NCI-H2081 (cell line): ENCODE results near the gene FAR1.
A peak's percentile ranks its signal among the peaks of the same experiment; 100 is the strongest.
"Not testable (repeated sequence)": the region's sequence is repeated elsewhere in the genome, so short reads cannot be mapped to it uniquely, and the experiment has no call there.

Source experiments
- DNase-seq, 2 experiments: peaks; one replicate each; lab custom pipeline; 2025; lab: John Stamatoyannopoulos, UW

The FAR1 gene

DNA sequence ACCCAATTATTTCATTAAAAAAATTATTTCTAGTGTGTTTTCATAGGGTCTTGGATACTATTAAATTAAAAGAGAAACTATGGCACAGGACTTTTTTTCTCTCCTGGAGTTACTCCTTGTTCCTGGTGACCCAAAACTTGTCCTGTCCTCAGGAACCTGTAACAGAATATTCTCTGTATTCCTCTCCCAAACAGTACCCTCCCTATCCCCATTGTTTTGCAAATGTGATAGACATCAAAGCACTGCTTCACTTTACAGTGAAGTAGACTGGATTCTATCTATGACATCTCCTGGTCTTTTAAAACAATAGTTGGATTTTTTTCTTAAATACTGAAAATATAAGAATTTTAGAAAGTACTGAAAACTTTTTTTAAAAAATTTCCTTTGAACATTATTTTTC is 37.2 kb downstream of the FAR1 start:
- no peak for DNase-seq

DNA sequence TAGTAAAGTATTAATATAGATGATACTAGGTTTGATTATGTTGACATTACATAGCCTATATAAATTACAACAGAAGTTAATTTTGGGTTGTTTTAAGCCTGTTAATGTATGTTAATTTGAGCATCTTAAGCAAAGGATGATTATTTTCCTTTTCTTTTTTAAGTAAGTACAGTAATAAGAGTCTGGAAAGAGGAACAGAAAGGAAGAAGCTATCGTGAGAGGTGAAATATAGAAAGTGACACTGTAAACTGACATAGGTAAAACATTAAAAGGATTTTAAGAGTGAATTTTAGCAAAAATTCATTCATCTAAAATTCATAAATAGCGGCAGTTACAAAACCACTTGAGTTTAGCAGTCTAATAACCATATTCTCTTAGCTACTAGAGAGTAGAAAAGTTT is 45.5 kb downstream of the FAR1 start:
- DNase-seq, result no peak

DNA sequence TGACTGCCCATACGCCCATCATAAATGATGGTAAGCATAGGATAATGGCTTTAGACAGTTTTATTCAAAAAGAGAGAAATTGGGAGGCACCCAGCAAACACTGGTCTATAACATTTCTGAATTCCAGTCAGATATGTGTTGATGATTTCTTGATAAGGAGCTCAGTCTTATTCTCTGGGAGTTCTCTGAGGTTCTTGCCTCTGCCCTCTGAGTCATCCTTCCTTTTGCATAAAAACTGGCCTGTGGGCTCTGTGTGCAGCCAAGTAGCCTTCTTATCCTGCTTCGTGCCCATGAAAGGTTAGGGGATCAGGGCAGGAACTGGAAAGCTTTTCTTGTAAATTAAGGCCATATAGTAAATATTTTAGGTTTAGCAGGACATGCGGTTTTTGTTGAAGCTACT is 48.9 kb downstream of the FAR1 start:
- DNase-seq, result no peak

DNA sequence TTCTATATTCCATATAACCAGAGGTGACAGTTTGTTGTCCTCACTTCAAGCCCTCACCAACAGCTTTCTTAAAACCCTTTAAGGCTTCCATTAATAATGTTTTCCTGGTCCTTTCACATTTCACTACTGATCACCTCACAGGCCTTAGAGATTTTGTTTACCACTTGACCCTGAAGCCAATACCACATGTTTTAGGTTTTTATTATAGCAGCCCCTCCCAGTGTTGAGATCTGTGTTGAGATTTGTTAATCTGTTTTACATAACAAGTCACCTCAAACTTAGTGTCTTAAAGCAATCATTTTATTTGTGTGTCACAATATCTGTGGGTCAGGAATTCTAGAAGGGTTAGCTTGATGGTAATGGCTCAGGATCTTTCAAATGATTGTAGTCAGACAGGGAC is 49.9 kb downstream of the FAR1 start:
- no peak for DNase-seq

DNA sequence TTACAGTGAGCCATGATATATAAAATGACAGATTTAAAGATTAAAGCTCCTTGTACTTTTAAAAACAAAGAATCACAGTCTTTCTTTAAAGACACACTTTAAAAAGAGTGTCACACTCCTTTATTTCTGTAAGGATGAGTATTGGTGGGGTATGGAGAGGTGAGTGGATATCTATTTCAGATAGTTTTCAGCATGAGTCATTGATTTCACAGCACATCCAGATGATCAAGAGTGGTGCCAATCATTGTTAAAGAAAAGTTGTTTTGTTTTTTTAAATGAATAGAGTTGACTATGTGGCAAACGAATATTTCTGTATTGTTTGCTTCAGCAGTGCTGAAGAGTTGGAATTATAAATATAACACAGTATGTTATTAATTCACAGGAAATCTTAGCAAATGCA is 52.5 kb downstream of the FAR1 start:
- no peak for DNase-seq

DNA sequence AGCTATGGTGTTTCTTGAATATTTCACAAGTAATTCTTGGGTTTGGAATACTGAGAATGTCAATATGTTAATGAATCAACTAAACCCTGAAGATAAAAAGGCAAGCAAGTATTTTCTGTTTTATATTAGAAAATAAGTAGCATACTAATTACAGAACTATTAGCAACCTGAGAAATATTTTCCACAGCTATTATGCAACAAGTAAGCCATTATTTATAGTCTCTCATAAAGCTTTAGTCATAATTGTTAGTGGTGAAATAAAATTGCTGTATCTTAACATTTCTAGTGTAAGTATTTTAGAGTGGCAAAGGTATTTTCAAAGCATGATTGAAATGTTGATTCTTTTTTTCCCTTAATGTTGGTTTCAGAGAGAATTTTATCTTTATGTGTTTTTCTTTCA is 53.3 kb downstream of the FAR1 start:
- no peak for DNase-seq

DNA sequence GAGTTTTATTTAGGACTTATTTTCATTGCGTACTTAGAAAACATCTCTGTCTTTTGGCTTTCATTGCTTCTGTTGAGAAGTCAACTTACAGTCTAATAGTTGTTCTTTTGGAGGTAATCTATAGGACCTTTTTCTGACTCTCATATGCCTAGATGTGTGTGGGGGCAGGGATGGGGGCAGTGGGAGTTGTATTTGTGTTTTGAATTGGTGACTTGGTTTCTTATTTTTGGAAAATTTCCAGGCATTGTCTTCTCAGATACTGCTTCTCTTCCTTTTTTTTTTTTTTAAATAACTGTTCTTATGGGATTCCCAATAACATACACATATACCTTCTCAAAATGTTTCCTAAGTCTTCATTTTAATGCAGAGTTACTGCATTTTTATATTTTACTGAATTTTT is 58.0 kb downstream of the FAR1 start:
- no peak for DNase-seq

DNA sequence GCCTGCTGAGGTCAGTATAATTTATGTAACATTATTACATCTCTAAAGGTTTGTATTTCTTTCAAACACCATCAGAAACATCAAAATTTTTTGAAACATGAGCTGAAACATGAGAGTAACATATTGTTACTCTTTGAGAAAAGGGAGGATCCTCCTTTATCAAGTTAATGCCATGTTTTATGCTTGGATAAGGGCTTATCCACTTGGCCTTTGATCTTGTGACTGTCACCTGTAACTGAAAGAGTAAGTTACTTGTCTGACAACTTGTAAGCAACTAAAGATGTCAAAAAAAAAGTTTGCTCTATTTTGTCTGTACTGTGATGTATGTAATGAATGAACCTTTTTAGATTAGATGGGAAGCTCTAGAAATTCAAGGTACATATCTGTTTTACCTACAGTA is 59.6 kb downstream of the FAR1 start:
- no peak for DNase-seq

DNA sequence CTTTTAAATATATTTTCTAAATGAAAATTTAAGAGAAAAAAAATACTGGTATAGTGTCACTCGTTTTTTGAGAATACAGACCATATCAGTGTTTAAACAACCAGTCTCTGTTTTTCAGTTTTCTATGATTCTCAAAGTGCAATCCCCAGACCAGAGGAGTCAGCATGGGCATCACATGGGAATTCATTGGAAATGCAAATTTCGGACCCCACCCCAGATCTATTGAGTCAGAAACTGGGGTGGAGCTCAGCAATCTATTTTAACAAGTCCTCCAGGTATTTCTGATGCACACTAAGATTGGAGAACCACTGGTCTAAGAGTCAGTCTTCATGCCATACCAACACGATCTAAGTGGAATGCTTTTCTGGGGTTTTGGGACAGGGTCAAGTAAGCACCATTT is 66.1 kb downstream of the FAR1 start:
- no peak for DNase-seq

DNA sequence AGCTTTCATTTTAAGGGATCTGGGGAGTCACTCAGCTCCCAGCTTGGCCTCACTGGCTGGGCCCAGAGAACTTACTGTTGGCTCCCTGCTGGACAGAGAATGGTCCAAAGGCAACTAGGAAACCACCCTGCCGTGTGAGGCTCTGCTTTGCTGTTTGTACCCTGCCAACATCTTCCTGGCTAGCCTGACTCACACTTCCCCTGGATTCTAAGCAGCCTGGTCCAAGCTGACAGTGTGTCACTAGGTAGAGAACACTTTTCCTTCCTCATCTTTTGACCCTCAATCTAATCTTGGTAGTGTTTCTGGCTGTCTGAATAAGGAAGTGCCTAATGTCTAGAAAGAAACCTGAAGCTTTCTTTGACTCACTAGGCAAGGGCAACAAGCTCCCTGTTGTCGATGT is 76.7 kb downstream of the FAR1 start:
- no peak for DNase-seq

DNA sequence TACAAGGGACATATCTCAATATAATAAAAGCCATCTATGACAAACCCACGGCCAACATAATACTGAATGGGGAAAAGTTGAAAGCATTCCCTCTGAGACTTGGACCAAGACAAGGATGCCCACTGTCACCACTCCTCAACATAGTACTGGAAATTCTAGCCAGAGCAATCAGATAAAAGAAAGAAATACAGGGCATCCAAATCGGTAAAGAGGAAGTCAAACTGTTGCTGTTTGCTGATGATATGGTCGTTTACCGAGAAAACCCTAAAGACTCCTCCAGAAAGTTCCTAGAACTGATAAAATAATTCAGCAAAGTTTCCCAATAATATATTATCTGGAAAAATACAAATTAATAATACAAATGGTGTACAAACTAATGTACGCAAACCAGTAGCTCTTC is 84.8 kb downstream of the FAR1 start:
- DNase-seq, result not testable (repeated sequence)

DNA sequence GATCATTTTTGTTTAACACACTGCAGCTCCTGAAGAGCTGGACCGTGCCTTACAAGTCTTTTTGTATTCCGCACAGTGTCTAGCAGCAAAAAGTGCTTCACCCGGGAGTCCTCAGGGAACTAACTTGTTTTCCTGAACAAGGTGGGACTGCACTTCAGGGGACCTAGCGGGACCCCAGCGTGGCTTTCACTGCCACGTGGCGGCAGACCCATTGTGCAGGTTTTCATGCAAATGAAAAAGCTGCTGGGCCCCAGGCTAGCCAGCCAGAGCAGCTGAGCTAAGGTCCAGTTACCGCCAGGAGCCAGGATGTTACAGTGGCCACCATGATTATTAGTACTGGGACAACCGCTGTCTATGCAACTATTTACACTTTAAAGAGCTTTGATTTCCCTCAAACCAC is 90.6 kb downstream of the FAR1 start:
- DNase-seq, result no peak

DNA sequence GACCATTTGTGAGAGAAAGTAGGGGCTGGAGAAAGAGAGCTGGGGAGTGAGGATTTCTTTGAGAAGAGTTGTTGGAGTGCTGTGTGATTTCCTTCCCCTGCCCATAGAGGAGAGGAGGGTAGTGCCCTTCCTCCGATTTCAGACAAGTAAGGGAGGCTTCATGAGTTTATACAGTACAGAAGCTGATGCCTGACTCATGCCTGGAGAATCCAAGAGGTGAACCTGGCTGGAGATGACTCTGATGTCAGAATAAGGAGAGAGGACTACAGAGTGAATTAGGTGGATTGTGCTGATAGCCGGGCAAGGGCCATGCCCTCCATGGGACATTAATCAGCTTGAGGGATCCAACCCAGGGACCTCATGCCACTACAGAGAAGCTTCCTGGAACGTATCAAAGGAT is 91.6 kb downstream of the FAR1 start:
- DNase-seq, result no peak

DNA sequence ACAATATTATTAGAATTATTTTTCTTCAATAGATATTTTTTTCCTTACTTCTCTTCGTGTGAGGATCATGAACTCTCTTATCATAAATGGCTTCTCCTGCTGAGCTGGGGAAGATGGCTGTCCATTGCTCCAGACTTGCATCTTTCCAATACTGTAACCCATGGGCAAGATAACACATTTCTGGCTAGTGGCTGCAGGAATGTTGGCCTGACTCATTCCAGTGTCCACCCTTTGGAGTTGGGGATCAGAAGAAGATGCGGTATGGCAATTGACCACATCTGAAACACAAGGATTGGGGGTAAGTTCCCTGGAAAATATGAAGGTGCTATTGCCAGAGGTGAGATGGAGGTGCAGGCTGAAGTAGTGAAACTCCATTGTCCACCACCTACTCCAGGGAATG is 92.8 kb downstream of the FAR1 start:
- no peak for DNase-seq

DNA sequence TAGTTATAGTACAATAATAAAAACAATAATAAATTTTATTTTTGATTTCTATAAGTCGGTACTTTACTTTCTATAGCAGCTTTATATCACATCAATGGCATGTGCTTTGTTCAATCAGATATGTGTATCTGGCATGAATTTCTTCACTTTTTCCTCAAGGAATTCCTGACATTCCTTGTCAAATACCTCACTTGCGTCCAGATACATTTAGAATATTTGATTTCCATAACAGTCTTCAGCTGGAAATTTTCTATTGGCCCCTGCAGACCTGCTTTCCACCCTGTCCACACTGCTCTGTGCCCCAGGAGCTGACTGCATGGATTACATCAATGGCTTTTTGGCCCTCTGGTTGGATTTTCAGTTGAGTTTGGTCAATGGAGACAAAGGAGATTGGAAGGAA is 93.2 kb downstream of the FAR1 start:
- DNase-seq, result no peak

DNA sequence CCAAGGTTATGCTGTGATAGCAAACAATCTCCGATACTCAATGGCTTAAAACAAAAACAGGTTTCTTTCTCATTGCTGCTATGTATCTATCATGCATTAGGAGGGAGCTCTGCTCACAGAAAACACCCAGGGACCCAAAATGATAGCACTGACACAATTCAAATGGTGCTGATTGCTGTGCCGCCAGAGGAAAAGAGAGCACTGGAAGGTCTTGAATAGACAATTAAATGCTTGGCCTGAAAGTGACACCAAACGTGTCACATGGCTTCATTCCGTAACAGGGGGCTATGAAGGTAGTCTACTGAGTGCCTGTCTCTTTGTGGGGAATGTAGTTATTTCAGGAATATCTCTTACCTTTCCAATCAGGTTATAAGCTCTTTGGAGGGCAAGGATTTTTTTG is 94.2 kb downstream of the FAR1 start:
- DNase-seq, result peak in 1 of 2 experiments; percentile 31

DNA sequence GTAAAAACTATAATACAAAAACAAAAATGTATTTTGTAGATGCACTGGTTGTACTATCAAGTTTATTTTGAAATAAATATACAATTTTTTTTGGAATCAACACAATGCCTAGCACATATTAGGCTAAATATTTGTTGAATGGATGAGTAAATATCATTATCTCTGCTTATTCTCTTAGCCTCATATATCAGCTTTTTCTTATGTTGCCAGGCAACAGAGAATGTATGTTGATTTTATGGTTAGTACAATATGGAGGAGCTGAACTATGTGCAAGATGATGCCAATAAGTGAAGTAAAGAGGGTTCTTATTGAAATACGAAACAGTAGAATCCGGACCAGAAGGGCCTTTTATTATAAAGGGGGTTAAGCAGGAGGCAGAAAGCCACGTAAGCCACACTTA is 94.9 kb downstream of the FAR1 start:
- DNase-seq, result peak in 1 of 2 experiments; percentile 40

DNA sequence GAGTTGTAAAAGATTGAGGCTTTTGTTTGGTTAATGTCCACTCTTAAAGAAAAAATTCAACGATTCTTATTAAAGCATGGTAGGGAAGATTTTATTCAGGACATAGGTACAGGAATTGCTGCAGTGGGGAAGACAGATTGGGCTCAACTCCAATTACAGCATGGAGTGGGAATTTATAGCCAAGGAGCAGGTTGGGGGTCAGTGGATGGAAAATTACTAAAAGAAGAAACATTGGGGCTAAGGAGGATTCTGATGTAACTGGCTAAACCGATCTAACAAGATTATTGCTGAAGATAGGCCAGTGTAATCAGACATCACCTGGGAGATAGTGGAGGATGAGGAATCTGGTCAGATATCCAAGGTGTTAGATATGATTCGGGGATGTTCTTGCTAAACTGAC is 97.4 kb downstream of the FAR1 start:
- DNase-seq, result no peak

DNA sequence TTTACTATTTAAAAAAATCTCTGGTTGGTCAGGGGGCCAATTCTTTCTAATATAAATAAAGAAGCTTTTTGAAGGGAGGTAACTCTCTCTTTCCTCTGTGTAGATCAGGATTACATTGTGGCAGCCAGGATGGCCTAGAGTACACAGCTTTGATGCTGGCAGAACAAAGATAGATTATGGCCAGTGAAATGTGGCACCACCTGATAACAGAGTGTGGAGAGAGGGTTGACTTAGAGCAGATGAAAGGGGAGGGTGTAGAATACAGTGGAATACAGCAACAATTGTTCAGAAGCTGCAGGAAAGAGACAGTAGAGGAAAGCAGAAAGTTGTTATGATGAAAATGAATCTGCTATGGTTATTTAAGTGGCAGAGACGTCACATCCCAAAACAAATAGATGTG is 99.0 kb downstream of the FAR1 start:
- DNase-seq, result no peak

DNA sequence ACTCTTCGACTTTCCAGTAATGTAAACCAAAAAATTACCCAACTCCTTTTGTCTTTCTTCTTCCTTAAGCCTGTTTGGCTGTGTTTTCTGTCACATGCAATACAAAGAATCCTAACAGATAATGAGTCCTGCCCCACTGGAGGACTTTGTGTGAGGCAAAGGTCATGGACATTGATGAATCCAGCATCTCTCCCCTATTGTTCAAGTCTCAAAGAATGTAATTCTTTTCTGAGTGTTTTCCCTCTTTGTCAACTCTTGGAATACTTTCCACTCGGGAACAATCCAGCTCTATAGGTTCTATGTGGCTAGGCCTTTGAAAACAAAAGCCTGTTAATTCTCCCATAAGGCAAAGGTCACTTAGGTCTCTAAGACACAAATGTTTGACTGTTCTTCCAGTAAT is 100.7 kb downstream of the FAR1 start:
- no peak for DNase-seq

DNA sequence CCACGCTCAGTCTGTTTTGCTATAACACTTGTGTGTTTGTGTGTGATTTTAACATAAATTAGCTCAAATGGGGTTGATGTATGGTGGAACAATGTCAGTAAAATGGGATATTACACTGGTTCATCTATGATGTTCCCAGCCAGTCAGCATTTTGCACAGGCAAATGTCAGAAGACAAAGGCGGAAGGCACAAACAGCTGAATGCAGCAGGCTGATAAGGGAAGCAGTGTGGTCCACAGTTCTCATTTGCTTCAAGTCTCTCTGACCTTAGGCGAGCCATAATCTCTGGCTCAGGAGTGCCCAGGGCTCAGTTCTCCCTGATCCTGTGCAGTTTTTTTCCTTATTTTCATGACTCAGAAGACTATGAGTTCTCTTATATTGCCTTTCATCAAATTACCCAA is 102.7 kb downstream of the FAR1 start:
- no peak for DNase-seq

DNA sequence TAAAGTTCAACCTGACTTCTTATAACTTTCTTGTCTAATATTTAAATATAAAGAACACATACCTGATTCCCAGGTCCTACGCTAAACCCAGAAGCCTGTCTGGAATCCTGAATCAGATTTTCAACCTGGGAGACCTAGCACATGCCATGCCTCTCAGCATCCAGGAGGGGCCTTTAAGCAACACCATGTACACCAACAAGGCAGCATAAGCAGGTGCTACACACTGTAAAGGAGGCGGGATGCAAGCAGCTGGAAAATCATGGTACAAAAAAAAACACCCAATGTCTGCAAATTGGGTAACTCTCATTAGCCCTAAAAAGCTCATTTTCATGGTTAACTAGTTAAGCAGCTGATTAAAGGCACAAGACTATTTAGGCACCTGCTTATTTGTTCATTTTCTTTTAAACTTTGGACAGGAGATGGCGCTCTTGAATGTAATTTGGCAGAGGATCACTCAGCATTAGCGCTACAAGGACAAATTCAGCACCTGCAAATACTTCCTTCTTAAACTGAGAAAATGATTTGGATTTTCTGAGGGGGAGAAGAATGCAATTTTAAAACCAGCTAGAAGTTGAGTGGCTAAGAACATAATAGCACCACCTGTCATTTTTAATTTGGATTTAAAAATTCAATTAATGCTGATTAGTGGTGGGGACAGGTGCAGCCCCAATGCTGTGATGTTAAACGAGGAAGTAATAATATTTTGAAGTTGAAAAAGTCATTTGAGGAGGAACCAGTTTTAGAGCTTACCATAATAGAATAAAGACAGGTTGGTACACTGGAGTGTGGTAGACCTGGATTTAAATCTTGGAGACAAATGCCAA is 104.0 kb downstream of the FAR1 start:
- DNase-seq, result peak; percentile 65 to 82

DNA sequence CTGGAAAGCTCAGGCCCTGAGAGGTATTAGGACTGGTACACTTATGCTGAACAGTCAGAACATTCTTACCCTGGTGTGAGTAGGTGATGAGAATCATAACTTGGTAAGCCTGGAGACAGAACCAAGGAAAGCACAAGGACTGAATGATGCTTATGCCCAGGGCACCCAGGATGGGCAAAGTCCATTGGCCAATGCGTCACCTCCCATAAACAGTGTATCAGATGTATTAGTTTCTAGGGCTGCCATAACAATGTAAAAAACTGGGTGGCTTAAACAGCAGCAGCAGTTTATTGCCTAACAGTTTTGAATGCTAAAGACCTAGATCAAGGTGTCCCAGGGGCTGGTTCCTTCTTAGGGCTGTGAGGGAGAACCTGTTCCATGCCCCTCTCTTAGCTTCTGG is 107.0 kb downstream of the FAR1 start:
- no peak for DNase-seq

DNA sequence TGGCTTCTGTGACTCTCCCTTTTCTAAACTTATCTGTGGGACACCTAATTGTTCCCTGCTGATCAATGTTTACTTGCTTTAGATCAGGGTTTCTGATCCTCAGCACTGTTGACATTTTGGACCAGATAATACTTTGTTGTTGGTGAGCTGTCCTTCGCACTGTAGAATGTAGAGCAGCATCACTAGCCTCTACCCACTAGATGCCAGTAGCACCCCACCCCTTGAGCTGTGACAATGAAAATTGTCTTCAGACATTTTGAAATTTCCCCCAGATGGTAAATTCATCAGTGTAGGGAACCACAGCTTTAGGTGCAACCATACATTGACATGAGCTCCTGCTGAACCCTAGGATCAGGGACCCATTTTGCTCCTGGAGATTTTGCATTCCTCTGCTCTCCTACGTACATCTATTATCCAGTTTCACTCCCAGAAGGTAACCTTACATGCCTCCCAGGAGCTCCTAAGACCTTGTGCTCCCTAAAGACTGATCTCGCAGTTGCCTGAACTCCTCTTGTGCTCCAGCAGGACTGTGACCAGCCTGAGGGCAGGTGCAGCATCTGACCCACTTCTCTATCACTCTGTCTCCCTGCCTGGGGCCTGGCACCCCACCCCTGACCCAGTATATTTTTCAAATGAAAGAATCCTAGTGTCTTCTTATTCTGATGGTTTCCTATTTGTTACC is 107.8 kb downstream of the FAR1 start:
- peak; percentile 16 to 20 for DNase-seq
